ENCODE data around the gene LARGE1. TPM values are rescaled to one million over a fixed set of nuclear protein-coding genes. Genes with fewer than 3 reads are reported as not detected.

The LARGE1 gene
- total RNA-seq, 1 donor from 2014 or later: 195 TPM

DNA sequence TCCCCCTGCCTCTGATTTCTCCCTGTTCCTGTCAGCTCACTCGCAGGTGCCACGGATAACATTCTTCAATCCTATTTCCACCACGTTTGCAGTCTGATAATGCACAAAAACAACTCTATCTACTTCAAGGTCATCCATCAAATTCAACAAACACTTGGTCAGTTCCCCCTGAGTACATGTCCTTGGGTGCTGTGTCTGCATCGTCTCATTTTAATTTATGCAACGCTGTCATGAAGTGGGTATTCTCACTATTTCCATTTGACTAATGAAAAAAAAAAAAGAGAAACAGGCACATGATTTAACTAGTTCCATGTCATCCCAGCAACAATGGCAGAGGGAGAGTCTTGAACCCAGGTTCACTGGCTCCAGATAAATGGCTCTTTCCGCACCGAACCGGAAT, 262.6 kb downstream of the LARGE1 start:
- TF ChIP-seq, protein P1, sequence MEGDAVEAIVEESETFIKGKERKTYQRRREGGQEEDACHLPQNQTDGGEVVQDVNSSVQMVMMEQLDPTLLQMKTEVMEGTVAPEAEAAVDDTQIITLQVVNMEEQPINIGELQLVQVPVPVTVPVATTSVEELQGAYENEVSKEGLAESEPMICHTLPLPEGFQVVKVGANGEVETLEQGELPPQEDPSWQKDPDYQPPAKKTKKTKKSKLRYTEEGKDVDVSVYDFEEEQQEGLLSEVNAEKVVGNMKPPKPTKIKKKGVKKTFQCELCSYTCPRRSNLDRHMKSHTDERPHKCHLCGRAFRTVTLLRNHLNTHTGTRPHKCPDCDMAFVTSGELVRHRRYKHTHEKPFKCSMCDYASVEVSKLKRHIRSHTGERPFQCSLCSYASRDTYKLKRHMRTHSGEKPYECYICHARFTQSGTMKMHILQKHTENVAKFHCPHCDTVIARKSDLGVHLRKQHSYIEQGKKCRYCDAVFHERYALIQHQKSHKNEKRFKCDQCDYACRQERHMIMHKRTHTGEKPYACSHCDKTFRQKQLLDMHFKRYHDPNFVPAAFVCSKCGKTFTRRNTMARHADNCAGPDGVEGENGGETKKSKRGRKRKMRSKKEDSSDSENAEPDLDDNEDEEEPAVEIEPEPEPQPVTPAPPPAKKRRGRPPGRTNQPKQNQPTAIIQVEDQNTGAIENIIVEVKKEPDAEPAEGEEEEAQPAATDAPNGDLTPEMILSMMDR (IDR thresholded peaks at IDR 0.05; ENCODE audit: unreplicated experiment): no peak
- H3K27ac Mint-ChIP-seq: peak overlapping the region; percentile 30
- peaks cover 25% of the 10 kb centered on the region for H3K36me3 Mint-ChIP-seq (ENCODE audit: insufficient read depth)
- H3K9me3 Mint-ChIP-seq (ENCODE audit: low read depth): no peaks in the 10 kb centered on the region
- DNase-seq (ENCODE audit: low spot score, unreplicated experiment): no peak
- peaks cover 29% of the 10 kb centered on the region for H3K4me1 Mint-ChIP-seq (ENCODE audit: low read depth)
- no peak overlapping the region for H3K4me3 Mint-ChIP-seq (ENCODE audit: low read depth)
- no peaks in the 10 kb centered on the region for H3K27me3 Mint-ChIP-seq

DNA sequence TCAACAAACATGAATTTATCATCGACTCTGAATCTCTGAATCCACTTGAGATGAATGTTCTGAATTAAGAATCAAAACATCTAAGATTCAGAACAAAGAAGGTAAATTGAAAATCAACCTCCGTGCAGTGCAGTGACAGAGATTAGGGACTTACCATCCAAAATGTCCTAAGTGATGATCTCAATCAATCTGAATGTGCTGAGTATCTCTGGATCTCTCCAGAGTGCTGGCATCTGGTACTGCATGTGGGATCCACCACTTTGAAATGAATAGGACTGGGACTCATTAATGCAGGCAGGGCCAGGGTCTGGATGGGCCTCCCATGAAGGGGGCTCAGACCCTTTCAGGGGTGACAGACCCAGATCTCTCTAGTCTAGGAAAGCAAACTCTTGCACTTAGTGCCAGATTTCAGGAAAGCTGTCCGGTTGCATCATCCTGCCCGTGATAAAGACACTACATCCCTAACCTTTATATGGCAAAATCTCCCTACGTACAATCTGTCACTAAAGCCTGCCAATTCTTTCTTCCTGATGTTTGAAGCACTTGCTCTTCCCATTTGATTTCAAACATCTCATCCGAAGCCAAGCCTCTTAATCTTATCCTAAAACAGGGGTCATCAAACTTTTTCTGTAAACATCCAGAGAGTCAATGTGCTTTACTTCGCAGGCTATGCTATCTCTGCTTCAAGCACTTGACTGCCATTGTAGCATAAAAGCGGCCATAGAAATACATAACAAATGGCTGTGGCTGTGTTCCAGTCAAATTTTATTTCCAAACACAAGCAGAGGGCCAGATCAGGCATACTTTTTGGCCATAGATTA, 263.3 kb downstream of the LARGE1 start:
- Mint-ChIP-seq H3K4me3 (ENCODE audit: low read depth) (no peak overlapping the region), H3K27me3 (no peaks in the 10 kb centered on the region), H3K9me3 (ENCODE audit: low read depth) (no peaks in the 10 kb centered on the region), H3K27ac (peak overlapping the region; percentile 30), H3K4me1 (ENCODE audit: low read depth) (peaks cover 32% of the 10 kb centered on the region), H3K36me3 (ENCODE audit: insufficient read depth) (peaks cover 27% of the 10 kb centered on the region)
- TF ChIP-seq, protein P1 (IDR thresholded peaks at IDR 0.05; ENCODE audit: unreplicated experiment): no peak
- DNase-seq (ENCODE audit: low spot score, unreplicated experiment): no peak

DNA sequence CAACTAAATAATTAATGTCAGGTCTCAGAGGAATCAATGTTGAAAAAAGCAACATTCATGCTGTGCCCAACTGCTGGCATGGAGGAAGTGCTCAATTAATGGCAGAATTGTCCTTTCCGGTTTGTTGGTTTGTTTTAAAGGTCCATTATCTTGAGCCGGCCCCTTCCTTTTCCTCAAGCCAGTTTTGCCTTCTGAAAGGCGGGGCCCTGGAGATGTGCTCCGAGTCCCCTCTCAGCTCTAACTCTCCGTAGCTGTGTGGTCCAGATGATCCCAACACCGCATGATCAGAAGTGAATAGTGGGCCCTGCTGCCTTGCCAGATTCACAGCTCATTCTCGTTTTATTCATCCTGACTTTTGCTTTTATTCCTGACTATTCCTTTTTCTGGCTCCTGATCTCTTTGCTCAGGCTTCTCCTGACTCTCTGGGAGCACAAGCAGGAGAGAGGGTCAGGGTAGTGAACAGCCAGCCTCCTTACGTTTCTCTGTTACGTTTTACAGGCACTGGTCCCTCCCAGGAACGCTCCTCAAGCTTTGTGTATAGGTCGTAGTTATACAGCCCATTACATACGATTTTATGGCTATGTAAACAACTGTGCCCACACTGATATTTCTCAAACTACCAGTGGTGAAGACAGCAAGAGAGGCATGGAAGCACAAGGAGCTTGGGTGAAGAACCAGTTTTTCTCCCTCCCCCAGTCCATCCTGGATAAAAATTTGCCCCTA, 265.9 kb downstream of the LARGE1 start:
- Mint-ChIP-seq H3K27me3 (no peaks in the 10 kb centered on the region), H3K27ac (peak overlapping the region; percentile 56), H3K4me3 (ENCODE audit: low read depth) (no peak overlapping the region), H3K36me3 (ENCODE audit: insufficient read depth) (peaks cover 43% of the 10 kb centered on the region), H3K9me3 (ENCODE audit: low read depth) (no peaks in the 10 kb centered on the region), H3K4me1 (ENCODE audit: low read depth) (peaks cover 29% of the 10 kb centered on the region)
- TF ChIP-seq, protein P1 (IDR thresholded peaks at IDR 0.05; ENCODE audit: unreplicated experiment): no peak
- DNase-seq (ENCODE audit: low spot score, unreplicated experiment): no peak

DNA sequence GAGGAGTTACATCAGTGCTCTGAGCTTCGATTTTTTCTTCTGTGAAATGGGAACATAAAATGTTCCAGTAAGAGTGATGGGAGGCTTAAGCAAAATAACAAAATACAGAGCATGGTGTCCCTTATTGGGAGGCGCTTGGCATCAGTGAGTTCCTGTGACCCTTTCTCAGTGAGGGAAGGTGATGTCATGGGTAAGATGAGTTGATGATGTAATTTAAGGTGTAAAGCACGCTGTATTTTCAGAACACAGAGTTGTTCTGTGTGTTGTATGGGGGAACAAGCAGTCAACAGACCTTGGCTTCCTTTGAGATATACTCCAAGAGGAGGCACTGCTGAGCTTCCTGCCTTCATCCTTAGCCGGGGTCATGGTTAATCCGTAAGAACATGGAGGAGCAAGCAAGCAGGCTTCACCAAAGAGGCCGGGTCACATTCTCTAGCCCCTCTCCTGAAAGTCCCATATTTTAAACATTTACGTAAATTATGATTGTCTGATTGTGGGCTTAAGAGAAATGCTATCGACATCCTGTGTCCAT, 266.7 kb downstream of the LARGE1 start:
- H3K4me3 Mint-ChIP-seq (ENCODE audit: low read depth): no peak overlapping the region
- TF ChIP-seq, protein P1 (IDR thresholded peaks at IDR 0.05; ENCODE audit: unreplicated experiment): no peak
- H3K27ac Mint-ChIP-seq: no peak overlapping the region
- no peaks in the 10 kb centered on the region for H3K9me3 Mint-ChIP-seq (ENCODE audit: low read depth)
- H3K4me1 Mint-ChIP-seq (ENCODE audit: low read depth): peaks cover 29% of the 10 kb centered on the region
- no peak for DNase-seq (ENCODE audit: low spot score, unreplicated experiment)
- no peaks in the 10 kb centered on the region for H3K27me3 Mint-ChIP-seq
- peaks cover 50% of the 10 kb centered on the region for H3K36me3 Mint-ChIP-seq (ENCODE audit: insufficient read depth)

DNA sequence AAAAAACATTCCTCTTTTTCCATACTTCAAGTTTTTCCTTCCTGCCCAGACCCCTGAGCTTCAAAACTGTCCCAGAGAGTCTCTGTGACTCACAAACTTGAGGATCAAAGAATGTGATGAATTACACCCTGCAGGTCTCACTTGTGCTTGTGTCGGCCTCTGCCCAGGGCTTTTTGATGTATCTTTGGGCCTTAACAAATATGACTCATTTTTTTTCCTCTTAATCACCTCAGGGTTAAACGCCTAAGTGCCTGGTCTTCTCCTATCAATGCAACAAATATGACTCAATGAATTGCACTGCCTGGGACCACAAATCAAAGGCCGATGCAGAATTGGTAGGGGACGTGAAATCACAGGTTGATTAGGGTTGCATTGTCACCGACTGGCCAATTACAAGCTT, 267.7 kb downstream of the LARGE1 start:
- TF ChIP-seq, protein P1 (IDR thresholded peaks at IDR 0.05; ENCODE audit: unreplicated experiment): no peak
- Mint-ChIP-seq H3K36me3 (ENCODE audit: insufficient read depth) (peaks cover 55% of the 10 kb centered on the region), H3K27ac (no peak overlapping the region)

More for the DNA sequence above, 267.7 kb downstream of the LARGE1 start:
- no peak overlapping the region for H3K4me3 Mint-ChIP-seq (ENCODE audit: low read depth)
- no peak for DNase-seq (ENCODE audit: low spot score, unreplicated experiment)
- peaks cover 26% of the 10 kb centered on the region for H3K4me1 Mint-ChIP-seq (ENCODE audit: low read depth)
- H3K9me3 Mint-ChIP-seq (ENCODE audit: low read depth): no peaks in the 10 kb centered on the region
- no peaks in the 10 kb centered on the region for H3K27me3 Mint-ChIP-seq
